IPS-18c (cell line): Measurements from ENCODE around the gene MYEOV.

Experiments used
- H3K4me3 ChIP-seq: 2 replicates; pipeline ENCODE4 v1.7.0; 2013; ENCODE audit warnings: low read depth, mild to moderate bottlenecking, low read length, moderate library complexity; ENCODE audit not compliant: insufficient read depth
- H3K9me3 ChIP-seq: one replicate; pipeline ENCODE4 v1.6.1; 2013; ENCODE audit warnings: mild to moderate bottlenecking, low read length, moderate library complexity; ENCODE audit not compliant: control insufficient read depth, insufficient read depth

MYEOV gene

GRCh38 chr11:69293819-69294505 lies at the start of gene MYEOV:
Gene MYEOV (plus strand): TSS chr11:69294155. CDS start chr11:69295355, 1,200 bp downstream.
- peaks cover 2% of the 10 kb centered on the region for H3K9me3 ChIP-seq
- no peak within 1 kb of the TSS for H3K4me3 ChIP-seq

GRCh38 chr11:69244266-69244665 lies 49.7 kb upstream of the MYEOV start:
- no peak overlapping the region for H3K4me3 ChIP-seq
- H3K9me3 ChIP-seq: peaks cover 2% of the 10 kb centered on the region

DNA sequence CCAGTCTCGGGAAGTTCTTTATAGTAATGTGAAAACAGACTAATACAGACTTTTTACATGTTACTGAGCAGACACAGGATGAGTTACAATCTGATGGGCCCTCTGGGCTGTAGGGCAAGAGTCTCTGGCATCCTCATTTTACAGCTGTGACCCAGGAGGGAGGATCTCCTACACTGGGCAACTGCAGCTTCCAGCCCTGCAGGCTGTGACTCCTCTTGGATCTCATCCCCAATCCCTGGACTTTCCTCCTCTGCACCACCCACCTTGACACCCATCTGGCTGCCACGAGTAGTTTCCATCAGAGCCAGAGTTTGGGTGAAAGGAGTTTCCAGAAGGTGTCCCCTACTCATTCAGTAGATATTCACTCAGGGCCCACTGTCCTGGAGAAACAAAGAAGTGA lies 48.9 kb upstream of the MYEOV start:
- Histone ChIP-seq H3K9me3 (peaks cover 2% of the 10 kb centered on the region), H3K4me3 (no peak overlapping the region)

- no peak overlapping the region for H3K4me3 ChIP-seq
- peaks cover 2% of the 10 kb centered on the region for H3K9me3 ChIP-seq
Observed at GRCh38 chr11:69245491-69246345, 48.2 kb upstream of the MYEOV start.

- Histone ChIP-seq H3K9me3 (no peaks in the 10 kb centered on the region), H3K4me3 (no peak overlapping the region)
Observed at GRCh38 chr11:69249311-69250185, 44.4 kb upstream of the MYEOV start.

DNA sequence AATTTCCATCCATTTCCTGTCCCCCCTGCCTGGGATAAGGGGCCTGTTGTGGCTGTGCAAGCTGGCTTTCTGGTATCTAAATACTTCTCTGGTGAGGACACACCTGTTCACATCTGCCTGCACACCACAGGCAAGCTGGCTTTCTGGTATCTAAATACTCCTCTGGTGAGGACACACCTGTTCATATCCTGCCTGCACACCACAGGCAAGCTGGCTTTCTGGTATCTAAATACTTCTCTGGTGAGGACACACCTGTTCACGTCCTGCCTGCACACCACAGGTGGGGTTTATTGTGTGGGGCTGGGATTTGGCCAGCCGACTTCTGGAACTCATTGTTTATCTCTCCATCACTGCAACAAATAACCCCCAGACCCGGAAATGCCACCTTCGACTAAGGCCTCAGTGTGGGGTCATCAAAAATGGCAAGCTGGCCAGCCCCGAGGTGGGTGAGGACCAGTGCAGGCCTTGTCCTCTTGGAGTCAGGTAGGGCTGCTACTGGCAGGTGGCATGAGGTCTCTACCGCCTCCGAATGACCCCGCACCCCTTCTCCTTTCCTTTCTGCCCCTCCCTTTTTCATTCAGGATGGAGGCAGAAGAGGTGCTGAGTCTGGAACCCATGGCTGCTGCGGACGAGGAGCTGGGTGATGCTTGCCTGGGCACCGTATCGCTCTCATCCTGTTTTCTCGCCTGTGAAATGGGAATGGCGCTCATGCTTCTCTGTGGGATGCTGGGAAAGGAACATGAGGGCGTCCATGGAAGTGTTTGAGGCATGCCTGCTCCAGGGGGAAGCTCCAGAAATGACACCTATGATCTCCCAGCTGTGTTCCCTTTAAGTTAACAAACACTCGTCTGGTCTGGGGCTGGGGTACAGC lies 43.5 kb upstream of the MYEOV start:
- H3K4me3 ChIP-seq: no peak overlapping the region
- no peaks in the 10 kb centered on the region for H3K9me3 ChIP-seq

DNA sequence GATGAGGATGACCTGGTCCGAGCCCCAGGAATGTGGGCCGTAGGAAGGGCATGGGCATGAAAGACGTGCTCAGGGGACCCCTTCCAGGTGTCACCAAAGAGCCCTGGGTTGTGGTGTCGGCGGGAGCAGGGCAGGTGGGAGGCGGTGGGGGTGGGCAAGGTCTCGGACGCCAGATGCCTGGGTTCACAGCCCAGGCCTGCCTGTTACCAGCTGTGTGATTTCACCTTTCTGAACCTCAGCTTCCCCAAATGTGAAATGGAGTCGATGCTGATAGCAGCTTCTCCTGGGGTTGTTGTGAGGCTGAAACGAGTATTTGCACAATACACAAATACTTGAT lies 42.9 kb upstream of the MYEOV start:
- Histone ChIP-seq H3K9me3 (no peaks in the 10 kb centered on the region), H3K4me3 (no peak overlapping the region)

- Histone ChIP-seq H3K4me3 (no peak overlapping the region), H3K9me3 (peaks cover 2% of the 10 kb centered on the region)
Observed at GRCh38 chr11:69251639-69252489, 42.1 kb upstream of the MYEOV start.

- no peak overlapping the region for H3K4me3 ChIP-seq
- H3K9me3 ChIP-seq: peaks cover 2% of the 10 kb centered on the region
Observed at GRCh38 chr11:69252490-69252837, 41.5 kb upstream of the MYEOV start.

DNA sequence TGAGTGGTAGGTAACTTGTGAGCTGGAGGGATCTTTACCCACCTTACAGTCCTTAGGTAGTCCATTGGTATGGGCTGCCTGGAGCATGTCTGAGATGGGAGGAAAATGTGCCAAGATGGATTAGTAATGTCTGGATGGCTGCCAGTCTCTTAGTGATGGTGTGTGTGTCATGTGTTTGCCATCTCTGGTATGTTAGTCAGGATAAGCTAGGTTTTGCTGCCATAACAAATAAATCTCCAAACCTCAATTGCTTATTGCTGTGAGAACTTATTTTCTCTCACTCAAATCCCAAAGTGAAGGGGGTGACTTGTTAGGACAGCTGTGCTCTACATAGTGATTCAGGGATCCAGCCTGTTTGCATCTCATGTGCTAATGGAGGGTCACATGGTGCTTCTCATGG lies 40.9 kb upstream of the MYEOV start:
- no peak overlapping the region for H3K4me3 ChIP-seq
- peaks cover 2% of the 10 kb centered on the region for H3K9me3 ChIP-seq

- Histone ChIP-seq H3K9me3 (peaks cover 2% of the 10 kb centered on the region), H3K4me3 (no peak overlapping the region)
Observed at GRCh38 chr11:69257134-69257533, 36.8 kb upstream of the MYEOV start.

DNA sequence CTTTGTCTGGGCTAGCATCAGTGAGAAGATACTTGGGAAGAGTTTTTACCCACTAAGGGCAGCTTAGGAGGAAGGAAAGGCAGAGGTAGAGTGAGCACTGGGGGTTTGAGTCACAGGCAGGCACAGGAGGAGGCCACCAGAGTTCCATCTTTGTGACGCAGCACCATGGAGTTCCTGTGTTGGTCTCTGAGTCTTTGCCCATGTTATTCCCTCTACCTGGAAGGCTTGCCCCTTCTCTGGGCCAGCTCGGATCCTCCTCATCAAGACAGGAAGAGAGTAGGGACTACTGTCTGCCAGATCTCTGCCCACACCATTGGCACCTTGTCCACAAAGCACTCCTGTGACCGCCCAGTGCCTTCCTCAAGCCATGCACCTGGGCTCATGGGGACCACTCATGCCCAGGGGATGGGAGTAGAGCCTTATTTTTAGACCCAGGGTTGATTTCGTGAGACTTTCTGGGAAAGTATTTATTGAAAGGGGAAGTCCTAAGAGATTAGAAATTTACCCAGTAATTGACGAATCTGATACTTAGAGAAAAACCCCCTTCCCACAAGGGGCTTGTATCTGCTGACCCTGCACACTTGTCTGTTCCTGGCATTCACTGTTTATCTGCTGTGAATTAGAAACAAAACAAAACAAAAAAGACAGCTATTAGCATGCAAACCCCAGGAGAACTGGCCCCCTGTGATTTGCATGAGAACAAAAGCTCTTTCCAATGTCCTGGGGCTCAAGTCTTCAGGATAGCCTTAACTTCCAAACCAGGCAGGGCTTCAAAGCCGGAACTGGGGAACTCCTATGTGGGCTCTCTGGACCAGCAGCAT lies 35.9 kb upstream of the MYEOV start:
- Histone ChIP-seq H3K4me3 (no peak overlapping the region), H3K9me3 (peaks cover 2% of the 10 kb centered on the region)

DNA sequence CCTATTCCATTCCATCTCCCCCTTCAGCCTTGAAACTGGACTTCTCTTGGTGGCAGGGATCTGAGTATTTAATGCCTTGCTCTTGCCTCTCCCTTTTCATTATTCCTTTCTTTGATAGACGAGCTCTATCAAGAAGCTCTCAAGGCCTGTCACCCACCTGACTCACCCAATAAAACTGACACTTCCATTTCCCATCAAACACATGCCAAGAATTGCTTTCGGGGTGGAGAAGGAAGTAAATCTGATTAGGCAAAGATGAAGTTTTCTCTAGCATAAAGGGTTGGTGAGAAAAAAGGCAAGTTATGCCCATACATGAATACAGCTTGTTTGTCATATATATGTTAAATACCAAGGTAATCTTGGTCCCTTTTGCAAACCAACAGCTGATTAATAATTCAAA lies 34.9 kb upstream of the MYEOV start:
- H3K9me3 ChIP-seq: peaks cover 2% of the 10 kb centered on the region
- no peak overlapping the region for H3K4me3 ChIP-seq

DNA sequence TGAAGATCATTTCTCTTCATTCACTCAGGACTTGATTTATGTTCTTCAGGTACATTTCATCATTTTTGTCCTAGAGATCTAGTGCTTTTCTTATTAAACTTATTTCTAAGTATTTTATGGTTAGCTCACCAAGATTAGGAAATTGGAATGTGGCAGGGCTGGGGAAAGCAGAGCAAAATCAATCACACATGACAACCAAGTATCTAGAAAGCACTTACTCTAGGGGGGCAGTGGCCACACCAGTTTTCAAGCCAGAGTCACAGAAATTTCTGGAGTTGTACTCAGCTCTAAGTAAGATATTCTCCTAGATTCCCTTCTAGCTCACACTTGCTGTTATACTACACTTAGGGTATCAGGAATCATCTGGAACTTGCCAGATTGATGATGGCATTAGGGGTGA lies 33.3 kb upstream of the MYEOV start:
- H3K9me3 ChIP-seq: peaks cover 2% of the 10 kb centered on the region
- H3K4me3 ChIP-seq: no peak overlapping the region

DNA sequence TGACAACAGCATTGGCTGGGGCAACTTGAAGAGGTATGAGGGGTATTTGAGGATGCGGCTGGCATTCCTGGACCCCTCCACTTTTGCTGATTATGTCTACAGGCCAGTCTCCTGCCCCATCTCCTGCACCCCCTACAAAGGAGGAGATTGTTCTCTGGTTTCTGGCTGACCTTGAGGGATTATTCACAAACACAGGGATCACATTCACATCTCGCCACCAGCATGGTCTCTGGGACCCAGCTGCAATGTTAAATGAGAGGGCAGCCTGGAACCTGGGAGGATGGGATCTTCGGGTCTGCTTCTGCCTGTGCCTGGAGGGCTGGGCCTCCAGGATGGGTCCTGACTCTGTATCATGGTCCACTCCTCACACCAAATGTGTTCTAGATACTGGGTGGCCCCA lies 32.8 kb upstream of the MYEOV start:
- no peak overlapping the region for H3K4me3 ChIP-seq
- peaks cover 4% of the 10 kb centered on the region for H3K9me3 ChIP-seq
